MM.1S (cell line): Measurements from ENCODE around the gene MRPS18B.

Experiments used
- DNase-seq: peaks from one replicate; pipeline ENCODE4 v3.0.0-alpha.2; 2015
- H2AFZ ChIP-seq: fragments of 300-600 bp; sonication (generic); 2 replicates; pipeline ENCODE4 v1.6.0; 2016; ENCODE audit warnings: antibody characterized with exemption, low read length
- H3F3A ChIP-seq: fragments of 300-600 bp; sonication (generic); 2 replicates; pipeline ENCODE4 v1.6.1; 2016; ENCODE audit warnings: mild to moderate bottlenecking, antibody characterized with exemption, low read length, moderate library complexity, mixed read lengths; ENCODE audit not compliant: insufficient read depth
- H3K27ac ChIP-seq: fragments of 300-600 bp; sonication (generic); 2 replicates; pipeline ENCODE4 v1.5.1; 2016; ENCODE audit warnings: mild to moderate bottlenecking, low read length
- H3K27me3 ChIP-seq: fragments of 300-600 bp; sonication (generic); replicated peaks from 2 replicates; pipeline ENCODE4 v1.6.0; 2016; ENCODE audit warnings: low read length; ENCODE audit not compliant: insufficient read depth
- H3K36me3 ChIP-seq: fragments of 300-600 bp; sonication (generic); replicated peaks from 2 replicates; pipeline ENCODE4 v1.6.1; 2016; ENCODE audit warnings: mild to moderate bottlenecking, low read length, mixed read lengths; ENCODE audit not compliant: insufficient read depth
- H3K4me1 ChIP-seq: fragments of 300-600 bp; sonication (generic); 2 replicates; pipeline ENCODE4 v1.6.1; 2016; ENCODE audit warnings: low read length, mixed read lengths
- H3K4me2 ChIP-seq: fragments of 300-600 bp; sonication (generic); 2 replicates; pipeline ENCODE4 v1.6.0; 2016; ENCODE audit warnings: low read depth, low read length
- H3K4me3 ChIP-seq: fragments of 300-600 bp; sonication (generic); 2 replicates; pipeline ENCODE4 v1.5.1; 2016; ENCODE audit warnings: low read length, mixed read lengths
- H3K79me2 ChIP-seq: fragments of 300-600 bp; sonication (generic); 2 replicates; pipeline ENCODE4 v1.6.1; 2016; ENCODE audit warnings: mixed run types, low read length, mixed read lengths
- H3K9ac ChIP-seq: fragments of 300-600 bp; sonication (generic); 2 replicates; pipeline ENCODE4 v1.6.1; 2016; ENCODE audit warnings: low read length, mixed read lengths
- H3K9me2 ChIP-seq: fragments of 300-600 bp; sonication (generic); replicated peaks from 2 replicates; pipeline ENCODE4 v1.6.1; 2016; ENCODE audit warnings: mild to moderate bottlenecking, low read length, mixed read lengths; ENCODE audit not compliant: insufficient read depth
- H3K9me3 ChIP-seq: fragments of 300-600 bp; sonication (generic); replicated peaks from 2 replicates; pipeline ENCODE4 v1.6.1; 2016; ENCODE audit warnings: mild to moderate bottlenecking, low read length, mixed read lengths; ENCODE audit not compliant: insufficient read depth
- H4K20me1 ChIP-seq: fragments of 300-600 bp; sonication (generic); 2 replicates; pipeline ENCODE4 v1.6.1; 2016; ENCODE audit warnings: mild to moderate bottlenecking, low read length, moderate library complexity, mixed read lengths; ENCODE audit not compliant: insufficient read depth
- EZH2 ChIP-seq: fragments of 300-600 bp; sonication (generic); optimal IDR thresholded peaks from 2 replicates; pipeline ENCODE3; 2017; ENCODE audit warnings: low read depth, mild to moderate bottlenecking, antibody characterized with exemption, low read length, mixed read lengths
- EZH2phosphoT487 ChIP-seq: fragments of 300-600 bp; sonication (generic); IDR thresholded peaks from 2 replicates; pipeline ENCODE4 v1.6.1; 2018; ENCODE audit warnings: antibody characterized with exemption, low read length
- TF ChIP-seq, protein P1 (sequence below): fragments of 300-600 bp; sonication (generic); IDR thresholded peaks from 2 replicates; pipeline ENCODE4 v1.5.1; 2016; ENCODE audit warnings: antibody characterized with exemption, low read length, mixed read lengths

MRPS18B gene

DNA sequence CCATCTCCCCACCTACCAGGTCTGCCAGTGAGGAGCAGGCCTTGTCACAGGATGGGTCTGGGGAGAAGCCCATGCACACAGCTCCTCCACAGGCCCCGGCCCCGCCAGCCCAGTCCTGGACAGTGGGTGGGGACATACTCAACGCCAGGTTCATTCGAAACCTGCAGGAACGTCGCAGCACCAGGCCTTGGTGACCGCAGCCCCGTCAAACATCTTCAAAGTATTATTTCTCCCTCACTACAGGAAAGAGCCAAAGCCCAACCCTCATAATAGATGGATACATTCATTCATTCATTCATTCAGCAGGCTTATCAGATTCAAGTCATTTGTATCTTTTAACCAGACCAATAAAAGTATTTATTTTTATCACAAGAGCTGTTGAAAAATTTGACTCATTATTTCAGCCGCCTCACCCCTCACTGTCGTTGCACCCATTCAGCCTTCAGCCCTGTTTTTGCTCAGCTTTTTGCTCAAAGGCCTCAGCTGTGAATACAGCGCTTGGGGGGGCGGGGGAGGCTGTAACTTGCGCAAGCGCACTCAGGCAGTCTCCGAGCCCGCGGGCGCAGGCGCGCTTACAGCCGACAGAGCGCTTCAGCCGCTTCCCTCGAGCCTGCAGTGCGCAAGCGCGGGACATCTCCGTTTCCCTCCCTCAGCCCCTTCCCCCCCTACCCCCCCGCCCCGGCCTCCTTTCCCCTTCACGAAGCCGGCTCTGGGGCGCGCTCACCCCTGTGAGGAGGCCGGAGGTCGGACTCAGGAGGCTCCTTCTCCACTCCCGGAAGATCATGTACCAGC, 29.0 kb downstream of the MRPS18B start, which contains the start of gene C6orf136:
C6orf136 (plus strand) TSS at position 684 of the 792 bp plus-strand sequence; CDS start at position 783, 99 bp downstream.
- peak within 1 kb of the TSS; percentile 79 for H3K27ac ChIP-seq
- TF ChIP-seq EZH2 (no peak), EZH2phosphoT487 (no peak)
- TF ChIP-seq, protein P1, sequence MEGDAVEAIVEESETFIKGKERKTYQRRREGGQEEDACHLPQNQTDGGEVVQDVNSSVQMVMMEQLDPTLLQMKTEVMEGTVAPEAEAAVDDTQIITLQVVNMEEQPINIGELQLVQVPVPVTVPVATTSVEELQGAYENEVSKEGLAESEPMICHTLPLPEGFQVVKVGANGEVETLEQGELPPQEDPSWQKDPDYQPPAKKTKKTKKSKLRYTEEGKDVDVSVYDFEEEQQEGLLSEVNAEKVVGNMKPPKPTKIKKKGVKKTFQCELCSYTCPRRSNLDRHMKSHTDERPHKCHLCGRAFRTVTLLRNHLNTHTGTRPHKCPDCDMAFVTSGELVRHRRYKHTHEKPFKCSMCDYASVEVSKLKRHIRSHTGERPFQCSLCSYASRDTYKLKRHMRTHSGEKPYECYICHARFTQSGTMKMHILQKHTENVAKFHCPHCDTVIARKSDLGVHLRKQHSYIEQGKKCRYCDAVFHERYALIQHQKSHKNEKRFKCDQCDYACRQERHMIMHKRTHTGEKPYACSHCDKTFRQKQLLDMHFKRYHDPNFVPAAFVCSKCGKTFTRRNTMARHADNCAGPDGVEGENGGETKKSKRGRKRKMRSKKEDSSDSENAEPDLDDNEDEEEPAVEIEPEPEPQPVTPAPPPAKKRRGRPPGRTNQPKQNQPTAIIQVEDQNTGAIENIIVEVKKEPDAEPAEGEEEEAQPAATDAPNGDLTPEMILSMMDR, result no peak
- H3K9me2 ChIP-seq, result no peaks in the 10 kb centered on the region
- H3K9me3 ChIP-seq, result no peaks in the 10 kb centered on the region
- peak within 1 kb of the TSS; percentile 99 for H3K4me3 ChIP-seq
- peaks cover 5% of the 10 kb centered on the region; the same call in 1 of the 2 replicates for H3K4me1 ChIP-seq
- DNase-seq, result peak; percentile 94
- H3K4me2 ChIP-seq, result peak within 1 kb of the TSS; percentile 93
- H3K9ac ChIP-seq, result peak within 1 kb of the TSS; percentile 96
- no peaks in the 10 kb centered on the region for H3K27me3 ChIP-seq
- H2AFZ ChIP-seq, result peak within 1 kb of the TSS; percentile 77
- H3F3A ChIP-seq, result peaks cover 6% of the 10 kb centered on the region; the same call in 1 of the 2 replicates
- H4K20me1 ChIP-seq, result no peaks in the 10 kb centered on the region
- H3K79me2 ChIP-seq, result peaks cover 42% of the 10 kb centered on the region
- peaks cover 4% of the 10 kb centered on the region; the same call in 1 of the 2 replicates for H3K36me3 ChIP-seq

DNA sequence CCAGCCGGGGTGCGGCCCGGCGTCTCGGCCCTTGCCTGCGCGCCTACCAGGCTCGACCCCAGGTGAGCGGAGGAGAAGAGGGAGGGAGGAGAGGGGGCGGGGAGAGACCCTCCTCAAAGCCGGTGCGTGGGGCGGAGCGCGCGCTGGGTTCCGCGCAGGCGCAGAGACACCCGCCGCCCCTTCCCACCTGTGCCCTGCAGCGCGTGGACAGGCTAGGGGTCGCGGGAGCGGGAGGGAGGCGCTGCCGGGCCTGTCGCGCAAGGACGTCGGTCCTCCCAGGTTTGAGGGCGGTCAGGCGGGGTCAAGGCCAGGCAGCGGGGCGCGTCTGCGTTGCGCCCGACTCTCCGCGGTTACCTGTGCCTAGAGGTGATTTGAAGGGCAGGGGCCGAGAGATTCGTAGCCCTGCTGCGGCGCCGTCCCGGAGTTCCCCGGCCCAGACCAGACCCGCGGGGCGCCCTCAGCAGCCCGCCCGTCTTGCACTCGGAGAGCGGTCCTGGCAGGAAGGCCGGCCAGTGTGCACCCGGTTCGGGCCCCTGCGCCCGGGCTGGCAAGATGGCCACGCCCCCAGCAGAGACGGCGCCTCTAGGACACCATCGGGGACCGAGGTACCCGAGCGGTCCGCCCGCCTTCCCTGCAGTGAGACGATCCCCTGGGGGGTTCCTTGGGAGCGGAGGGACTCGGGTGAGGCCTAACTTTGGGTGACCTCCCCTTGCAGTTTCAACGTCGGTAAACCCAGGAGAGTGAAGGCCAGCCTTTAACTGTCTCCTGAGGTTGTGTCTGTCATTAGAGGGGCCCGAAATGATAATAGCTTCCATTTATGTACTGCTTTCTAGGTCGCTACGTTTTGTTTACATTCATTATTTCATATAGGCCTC, 29.8 kb downstream of the MRPS18B start:
- Histone ChIP-seq H3K9ac (peak overlapping the region; percentile 96), H3K9me3 (no peaks in the 10 kb centered on the region), H4K20me1 (no peaks in the 10 kb centered on the region), H3K9me2 (no peaks in the 10 kb centered on the region), H3K79me2 (peaks cover 42% of the 10 kb centered on the region), H3K27me3 (no peaks in the 10 kb centered on the region), H3K27ac (peak overlapping the region; percentile 79), H3K4me2 (peak overlapping the region; percentile 93), H3F3A (peaks cover 8% of the 10 kb centered on the region), H3K36me3 (peaks cover 4% of the 10 kb centered on the region; the same call in 1 of the 2 replicates), H3K4me1 (peaks cover 5% of the 10 kb centered on the region; the same call in 1 of the 2 replicates), H3K4me3 (peak overlapping the region; percentile 99), H2AFZ (peak overlapping the region; percentile 77)
- TF ChIP-seq EZH2phosphoT487, result no peak
- TF ChIP-seq, protein P1, result no peak
- no peak for TF ChIP-seq EZH2
- peak; percentile 70 for DNase-seq

DNA sequence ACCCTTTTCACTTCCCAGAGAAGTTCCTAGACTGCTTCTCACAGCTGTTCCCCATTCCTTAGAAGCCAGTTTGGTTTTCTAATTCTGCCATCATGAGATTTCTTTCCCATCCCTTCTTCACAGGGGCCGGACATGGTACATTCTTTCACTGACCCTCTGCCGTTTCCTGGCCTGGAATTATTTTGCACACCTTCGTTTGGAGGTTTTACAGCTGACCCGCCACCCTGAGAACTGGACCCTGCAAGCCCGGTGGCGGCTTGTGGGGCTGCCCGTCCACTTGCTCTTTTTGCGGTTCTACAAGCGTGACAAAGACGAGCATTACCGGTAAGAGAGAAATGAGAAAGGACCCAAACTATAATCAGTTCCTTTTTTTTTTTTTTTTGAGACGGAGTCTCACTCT, 33.5 kb downstream of the MRPS18B start:
- H2AFZ ChIP-seq, result no peak overlapping the region
- no peak overlapping the region for H3K4me3 ChIP-seq
- no peaks in the 10 kb centered on the region for H3K27me3 ChIP-seq
- no peak for TF ChIP-seq EZH2
- TF ChIP-seq, protein P1, result no peak
- TF ChIP-seq EZH2phosphoT487, result no peak
- H3K27ac ChIP-seq, result no peak overlapping the region
- H3K4me2 ChIP-seq, result no peak overlapping the region
- H3K9me3 ChIP-seq, result no peaks in the 10 kb centered on the region
- DNase-seq, result no peak
- H3K36me3 ChIP-seq, result peaks cover 4% of the 10 kb centered on the region; the same call in 1 of the 2 replicates
- H3K79me2 ChIP-seq, result peaks cover 34% of the 10 kb centered on the region
- peaks cover 5% of the 10 kb centered on the region; the same call in 1 of the 2 replicates for H3K4me1 ChIP-seq
- H4K20me1 ChIP-seq, result no peaks in the 10 kb centered on the region
- no peaks in the 10 kb centered on the region for H3K9me2 ChIP-seq
- H3F3A ChIP-seq, result peaks cover 8% of the 10 kb centered on the region
- no peak overlapping the region for H3K9ac ChIP-seq
